ENCODE results near the gene SEMA3F. TPM values are rescaled to one million over a fixed set of nuclear protein-coding genes. Genes with fewer than 3 reads are reported as not detected.

Gene SEMA3F
- total and polyA plus RNA-seq, 2 donors (not counting 1 experiment from before 2014, with no cell fraction given) = 5.1 to 9.7 TPM

DNA sequence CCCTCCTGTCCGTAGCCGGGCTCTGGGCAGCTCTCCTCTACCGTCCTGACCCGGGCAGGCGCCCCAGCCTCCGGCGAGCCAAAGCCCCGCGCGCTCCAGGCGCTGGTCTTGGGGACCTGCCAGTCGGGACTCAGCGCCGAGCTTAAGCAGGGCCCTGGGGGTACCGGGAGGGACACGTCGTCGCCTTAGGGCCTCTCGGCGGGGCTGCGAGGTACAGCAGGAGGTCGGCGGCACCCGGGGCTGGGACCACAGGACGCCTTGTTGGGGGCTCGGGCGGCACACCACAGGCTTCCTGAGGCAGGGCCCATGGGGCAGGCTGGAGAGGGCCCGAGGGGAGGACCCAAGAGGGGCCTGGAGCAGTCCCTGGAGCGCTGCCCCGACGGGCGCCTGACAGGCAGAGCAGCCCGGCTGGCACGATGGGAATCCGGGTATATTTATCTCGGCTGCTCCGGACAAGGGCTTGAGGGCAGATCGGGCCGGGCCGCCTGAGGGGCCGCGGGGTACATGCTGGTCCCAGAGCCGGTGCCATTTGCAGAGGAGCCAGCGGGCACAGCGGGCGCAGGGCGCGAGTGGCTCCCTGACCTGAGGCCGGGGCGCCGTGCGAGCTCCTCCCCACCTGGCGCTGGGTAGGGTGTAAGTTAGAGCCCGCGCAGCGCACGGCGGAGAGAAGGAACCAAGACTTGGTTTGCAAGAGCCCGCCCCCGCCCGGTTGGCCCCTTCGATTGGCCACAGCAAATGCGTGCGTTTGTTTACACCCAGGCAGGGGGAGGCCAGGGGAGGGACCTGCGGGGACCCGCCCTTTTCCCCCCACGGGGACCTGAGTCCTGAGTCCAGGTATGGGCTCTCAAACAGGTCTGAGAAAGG lies 50.5 kb downstream of the SEMA3F start:
- TF ChIP-seq, protein P1, sequence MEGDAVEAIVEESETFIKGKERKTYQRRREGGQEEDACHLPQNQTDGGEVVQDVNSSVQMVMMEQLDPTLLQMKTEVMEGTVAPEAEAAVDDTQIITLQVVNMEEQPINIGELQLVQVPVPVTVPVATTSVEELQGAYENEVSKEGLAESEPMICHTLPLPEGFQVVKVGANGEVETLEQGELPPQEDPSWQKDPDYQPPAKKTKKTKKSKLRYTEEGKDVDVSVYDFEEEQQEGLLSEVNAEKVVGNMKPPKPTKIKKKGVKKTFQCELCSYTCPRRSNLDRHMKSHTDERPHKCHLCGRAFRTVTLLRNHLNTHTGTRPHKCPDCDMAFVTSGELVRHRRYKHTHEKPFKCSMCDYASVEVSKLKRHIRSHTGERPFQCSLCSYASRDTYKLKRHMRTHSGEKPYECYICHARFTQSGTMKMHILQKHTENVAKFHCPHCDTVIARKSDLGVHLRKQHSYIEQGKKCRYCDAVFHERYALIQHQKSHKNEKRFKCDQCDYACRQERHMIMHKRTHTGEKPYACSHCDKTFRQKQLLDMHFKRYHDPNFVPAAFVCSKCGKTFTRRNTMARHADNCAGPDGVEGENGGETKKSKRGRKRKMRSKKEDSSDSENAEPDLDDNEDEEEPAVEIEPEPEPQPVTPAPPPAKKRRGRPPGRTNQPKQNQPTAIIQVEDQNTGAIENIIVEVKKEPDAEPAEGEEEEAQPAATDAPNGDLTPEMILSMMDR (conservative IDR thresholded peaks at IDR 0.05 in 1 of 2, IDR thresholded peaks at IDR 0.05 in 1 of 2; ENCODE audit: low read depth in 1 of 2, low read length in 2 of 2) = no peak
- peak; percentile 96 for TF ChIP-seq EZH2 (IDR thresholded peaks at IDR 0.05; ENCODE audit: low read length, missing control alignments)
- Histone ChIP-seq H3K4me1 (ENCODE audit: control insufficient read depth, extremely low read depth, insufficient read depth, low read length) (no peaks in the 10 kb centered on the region), H4K20me1 (ENCODE audit: control insufficient read depth, extremely low read depth, insufficient read depth, low read length) (no peaks in the 10 kb centered on the region), H3K4me2 (ENCODE audit: extremely low read depth, insufficient read depth, low read length) (no peak overlapping the region), H3K79me2 (ENCODE audit: control insufficient read depth, insufficient read depth, low read length) (no peaks in the 10 kb centered on the region), H3K4me3 (replicated peaks in 1 of 4; ENCODE audit: control extremely low read depth in 1 of 4, insufficient read depth in 1 of 4, low read depth in 3 of 4, low read length in 4 of 4) (peak overlapping the region in 2 of 4 experiments; percentile 16 to 22), H3K9ac (ENCODE audit: insufficient read depth, low read length) (no peak overlapping the region), H3K27me3 (ENCODE audit: control insufficient read depth, insufficient read depth, low read length) (peaks cover 47% of the 10 kb centered on the region), H3K36me3 (ENCODE audit: control insufficient read depth, insufficient read depth, low read length) (no peaks in the 10 kb centered on the region), H3K27ac (ENCODE audit: insufficient read depth, low read length) (no peak overlapping the region), H3K9me3 (ENCODE audit: control insufficient read depth, insufficient read depth, low read depth, low read length) (no peaks in the 10 kb centered on the region), H2AFZ (ENCODE audit: low read length) (no peak overlapping the region)
- peak in 1 of 2 donors; percentile 27 for DNase-seq (ENCODE audit: low read depth in 2 of 2)

DNA sequence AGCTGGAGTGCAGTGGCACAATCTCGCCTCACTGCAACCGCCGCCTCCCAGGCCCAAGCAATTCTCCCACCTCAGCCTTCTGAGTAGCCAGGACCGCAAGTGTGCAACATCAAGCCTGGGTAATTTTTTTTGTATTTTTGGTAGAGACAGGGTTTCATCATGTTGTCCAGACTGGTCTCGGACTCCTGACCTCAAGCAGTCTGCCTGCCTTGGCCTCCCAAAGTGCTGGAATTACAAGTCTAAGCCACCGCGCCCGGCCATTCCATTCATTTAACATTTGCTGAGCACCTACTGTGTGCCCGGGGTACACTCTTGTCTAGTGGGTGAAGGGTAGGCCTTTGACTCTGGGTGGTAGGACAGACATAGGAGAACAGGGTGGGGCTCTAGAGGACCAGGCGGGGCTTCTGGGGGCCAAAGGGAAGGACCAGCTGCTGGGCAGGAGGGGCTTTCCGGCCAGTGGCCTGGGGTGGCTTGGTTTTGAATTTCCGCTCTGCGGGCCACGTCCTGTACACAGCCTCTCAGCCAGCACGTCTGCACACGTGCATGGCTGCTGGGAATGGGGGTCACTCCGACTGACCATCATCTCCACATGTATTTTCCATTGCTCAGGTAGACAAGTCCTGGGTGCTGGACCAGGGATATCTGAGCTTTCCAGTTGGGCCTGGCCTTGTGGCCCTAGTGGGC lies 52.4 kb downstream of the SEMA3F start:
- H2AFZ ChIP-seq (ENCODE audit: low read length) = no peak overlapping the region
- TF ChIP-seq EZH2 (IDR thresholded peaks at IDR 0.05; ENCODE audit: low read length, missing control alignments) = no peak
- TF ChIP-seq, protein P1 (conservative IDR thresholded peaks at IDR 0.05 in 1 of 2, IDR thresholded peaks at IDR 0.05 in 1 of 2; ENCODE audit: low read depth in 1 of 2, low read length in 2 of 2) = no peak
- H3K27me3 ChIP-seq (ENCODE audit: control insufficient read depth, insufficient read depth, low read length) = peaks cover 32% of the 10 kb centered on the region
- no peak overlapping the region for H3K4me2 ChIP-seq (ENCODE audit: extremely low read depth, insufficient read depth, low read length)
- DNase-seq (ENCODE audit: low read depth in 2 of 2) = no peak
- H3K79me2 ChIP-seq (ENCODE audit: control insufficient read depth, insufficient read depth, low read length) = no peaks in the 10 kb centered on the region
- H3K36me3 ChIP-seq (ENCODE audit: control insufficient read depth, insufficient read depth, low read length) = no peaks in the 10 kb centered on the region
- H3K4me3 ChIP-seq (replicated peaks in 1 of 4; ENCODE audit: control extremely low read depth in 1 of 4, insufficient read depth in 1 of 4, low read depth in 3 of 4, low read length in 4 of 4) = no peak overlapping the region
- no peak overlapping the region for H3K9ac ChIP-seq (ENCODE audit: insufficient read depth, low read length)
- no peak overlapping the region for H3K27ac ChIP-seq (ENCODE audit: insufficient read depth, low read length)
- H3K4me1 ChIP-seq (ENCODE audit: control insufficient read depth, extremely low read depth, insufficient read depth, low read length) = no peaks in the 10 kb centered on the region
- H4K20me1 ChIP-seq (ENCODE audit: control insufficient read depth, extremely low read depth, insufficient read depth, low read length) = no peaks in the 10 kb centered on the region
- H3K9me3 ChIP-seq (ENCODE audit: control insufficient read depth, insufficient read depth, low read depth, low read length) = no peaks in the 10 kb centered on the region

DNA sequence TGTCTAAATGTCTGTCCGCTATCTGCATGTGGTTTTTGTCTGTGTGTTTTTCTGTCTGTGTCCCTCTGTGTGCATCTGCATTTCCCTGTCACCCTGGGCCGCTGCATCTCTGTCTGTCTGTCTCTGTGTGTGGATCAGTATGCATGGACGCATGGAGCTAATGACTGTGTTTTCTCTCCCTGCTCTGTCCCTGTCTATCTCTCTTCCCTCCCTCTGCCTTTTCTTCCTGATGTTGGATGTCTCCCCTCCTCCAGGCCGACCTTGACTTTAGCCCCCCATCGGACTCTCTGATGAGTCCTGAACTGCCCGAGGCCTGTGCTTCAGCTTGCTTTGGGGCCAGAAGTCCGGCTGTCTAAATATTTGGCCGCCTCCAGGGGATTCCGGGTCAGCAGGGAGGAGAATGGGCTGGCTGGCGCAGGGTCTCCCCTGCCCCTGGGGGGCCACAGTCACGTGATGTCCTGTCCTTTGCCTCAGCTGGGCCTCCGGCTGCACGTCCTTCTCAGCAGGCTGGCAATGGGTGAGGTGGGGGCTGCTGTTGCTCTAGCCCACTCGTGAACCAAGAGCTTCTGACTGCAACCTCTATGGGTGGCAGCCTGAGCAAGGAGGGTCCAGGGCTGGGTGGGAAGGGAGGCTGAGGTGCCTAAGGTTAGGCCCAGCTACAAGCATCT lies 53.7 kb downstream of the SEMA3F start:
- H3K27me3 ChIP-seq (ENCODE audit: control insufficient read depth, insufficient read depth, low read length) = peaks cover 21% of the 10 kb centered on the region
- no peaks in the 10 kb centered on the region for H4K20me1 ChIP-seq (ENCODE audit: control insufficient read depth, extremely low read depth, insufficient read depth, low read length)
- H3K9ac ChIP-seq (ENCODE audit: insufficient read depth, low read length) = no peak overlapping the region
- no peaks in the 10 kb centered on the region for H3K79me2 ChIP-seq (ENCODE audit: control insufficient read depth, insufficient read depth, low read length)
- H3K4me1 ChIP-seq (ENCODE audit: control insufficient read depth, extremely low read depth, insufficient read depth, low read length) = no peaks in the 10 kb centered on the region
- H3K27ac ChIP-seq (ENCODE audit: insufficient read depth, low read length) = no peak overlapping the region
- H2AFZ ChIP-seq (ENCODE audit: low read length) = no peak overlapping the region
- H3K9me3 ChIP-seq (ENCODE audit: control insufficient read depth, insufficient read depth, low read depth, low read length) = no peaks in the 10 kb centered on the region
- DNase-seq (ENCODE audit: low read depth in 2 of 2) = no peak
- H3K36me3 ChIP-seq (ENCODE audit: control insufficient read depth, insufficient read depth, low read length) = no peaks in the 10 kb centered on the region
- H3K4me2 ChIP-seq (ENCODE audit: extremely low read depth, insufficient read depth, low read length) = no peak overlapping the region
- TF ChIP-seq, protein P1 (conservative IDR thresholded peaks at IDR 0.05 in 1 of 2, IDR thresholded peaks at IDR 0.05 in 1 of 2; ENCODE audit: low read depth in 1 of 2, low read length in 2 of 2) = no peak
- TF ChIP-seq EZH2 (IDR thresholded peaks at IDR 0.05; ENCODE audit: low read length, missing control alignments) = no peak
- H3K4me3 ChIP-seq (replicated peaks in 1 of 4; ENCODE audit: control extremely low read depth in 1 of 4, insufficient read depth in 1 of 4, low read depth in 3 of 4, low read length in 4 of 4) = no peak overlapping the region

All from fibroblast of lung (primary cell).